ENCODE data around the gene L3MBTL4.

DNA sequence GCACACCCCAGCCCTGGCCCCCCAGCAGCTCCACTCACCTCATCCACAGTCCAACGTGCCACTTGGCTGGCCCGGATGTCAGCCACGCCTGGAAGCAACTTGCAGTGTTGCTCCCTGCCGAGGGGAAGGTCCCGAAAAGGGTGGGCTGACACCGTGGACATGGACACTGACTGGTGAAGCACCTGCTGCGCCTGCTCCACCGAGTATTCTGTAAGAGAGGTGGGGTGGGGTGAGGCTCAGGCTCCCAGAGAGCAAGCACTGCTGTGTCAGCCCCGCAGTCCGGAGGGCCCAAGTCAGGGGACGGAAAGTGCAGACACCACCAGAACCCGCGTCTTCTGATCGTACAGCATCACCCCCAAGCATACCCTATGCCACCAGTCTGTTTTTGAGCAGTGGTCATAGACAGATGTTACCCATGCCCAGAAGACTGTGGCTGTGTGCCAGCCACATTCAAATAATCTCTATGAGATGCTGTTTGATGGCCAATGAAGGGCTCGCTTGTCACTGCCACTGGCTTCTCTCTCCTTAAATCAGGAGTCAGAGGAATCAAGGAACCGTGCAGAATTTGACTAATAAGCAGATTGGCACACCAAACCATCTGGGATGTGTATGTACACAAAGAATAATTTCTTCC, 445.2 kb downstream of the L3MBTL4 start:
- TF ChIP-seq, protein P1, sequence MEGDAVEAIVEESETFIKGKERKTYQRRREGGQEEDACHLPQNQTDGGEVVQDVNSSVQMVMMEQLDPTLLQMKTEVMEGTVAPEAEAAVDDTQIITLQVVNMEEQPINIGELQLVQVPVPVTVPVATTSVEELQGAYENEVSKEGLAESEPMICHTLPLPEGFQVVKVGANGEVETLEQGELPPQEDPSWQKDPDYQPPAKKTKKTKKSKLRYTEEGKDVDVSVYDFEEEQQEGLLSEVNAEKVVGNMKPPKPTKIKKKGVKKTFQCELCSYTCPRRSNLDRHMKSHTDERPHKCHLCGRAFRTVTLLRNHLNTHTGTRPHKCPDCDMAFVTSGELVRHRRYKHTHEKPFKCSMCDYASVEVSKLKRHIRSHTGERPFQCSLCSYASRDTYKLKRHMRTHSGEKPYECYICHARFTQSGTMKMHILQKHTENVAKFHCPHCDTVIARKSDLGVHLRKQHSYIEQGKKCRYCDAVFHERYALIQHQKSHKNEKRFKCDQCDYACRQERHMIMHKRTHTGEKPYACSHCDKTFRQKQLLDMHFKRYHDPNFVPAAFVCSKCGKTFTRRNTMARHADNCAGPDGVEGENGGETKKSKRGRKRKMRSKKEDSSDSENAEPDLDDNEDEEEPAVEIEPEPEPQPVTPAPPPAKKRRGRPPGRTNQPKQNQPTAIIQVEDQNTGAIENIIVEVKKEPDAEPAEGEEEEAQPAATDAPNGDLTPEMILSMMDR (IDR thresholded peaks at IDR 0.05) = no peak
- TF ChIP-seq POLR2AphosphoS5 (IDR thresholded peaks at IDR 0.05; ENCODE audit: low read depth, low read length) (no peak), SIN3A (IDR thresholded peaks at IDR 0.05; ENCODE audit: borderline replicate concordance, insufficient read depth, low read depth, low read length) (no peak), TCF7L2 (IDR thresholded peaks at IDR 0.05; ENCODE audit: low read depth, low read length) (no peak)
- TF ChIP-seq, protein P2, sequence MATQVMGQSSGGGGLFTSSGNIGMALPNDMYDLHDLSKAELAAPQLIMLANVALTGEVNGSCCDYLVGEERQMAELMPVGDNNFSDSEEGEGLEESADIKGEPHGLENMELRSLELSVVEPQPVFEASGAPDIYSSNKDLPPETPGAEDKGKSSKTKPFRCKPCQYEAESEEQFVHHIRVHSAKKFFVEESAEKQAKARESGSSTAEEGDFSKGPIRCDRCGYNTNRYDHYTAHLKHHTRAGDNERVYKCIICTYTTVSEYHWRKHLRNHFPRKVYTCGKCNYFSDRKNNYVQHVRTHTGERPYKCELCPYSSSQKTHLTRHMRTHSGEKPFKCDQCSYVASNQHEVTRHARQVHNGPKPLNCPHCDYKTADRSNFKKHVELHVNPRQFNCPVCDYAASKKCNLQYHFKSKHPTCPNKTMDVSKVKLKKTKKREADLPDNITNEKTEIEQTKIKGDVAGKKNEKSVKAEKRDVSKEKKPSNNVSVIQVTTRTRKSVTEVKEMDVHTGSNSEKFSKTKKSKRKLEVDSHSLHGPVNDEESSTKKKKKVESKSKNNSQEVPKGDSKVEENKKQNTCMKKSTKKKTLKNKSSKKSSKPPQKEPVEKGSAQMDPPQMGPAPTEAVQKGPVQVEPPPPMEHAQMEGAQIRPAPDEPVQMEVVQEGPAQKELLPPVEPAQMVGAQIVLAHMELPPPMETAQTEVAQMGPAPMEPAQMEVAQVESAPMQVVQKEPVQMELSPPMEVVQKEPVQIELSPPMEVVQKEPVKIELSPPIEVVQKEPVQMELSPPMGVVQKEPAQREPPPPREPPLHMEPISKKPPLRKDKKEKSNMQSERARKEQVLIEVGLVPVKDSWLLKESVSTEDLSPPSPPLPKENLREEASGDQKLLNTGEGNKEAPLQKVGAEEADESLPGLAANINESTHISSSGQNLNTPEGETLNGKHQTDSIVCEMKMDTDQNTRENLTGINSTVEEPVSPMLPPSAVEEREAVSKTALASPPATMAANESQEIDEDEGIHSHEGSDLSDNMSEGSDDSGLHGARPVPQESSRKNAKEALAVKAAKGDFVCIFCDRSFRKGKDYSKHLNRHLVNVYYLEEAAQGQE (IDR thresholded peaks at IDR 0.05; ENCODE audit: insufficient read depth in 1 of 2, low read depth in 2 of 2, low read length in 1 of 2) = no peak

Data from Panc1 (cell line).